GM12878 (cell line): ENCODE measurements around the gene MAFG. TPM values are rescaled to one million over a fixed set of nuclear protein-coding genes. Genes with fewer than 3 reads are reported as not detected.

Experiments used
- ATAC-seq: fragments of 200-7000 bp; cut with Tn5 transposase; 3 replicates; pipeline ENCODE4 v1.9.1; 2020; ENCODE audit warnings: mild to moderate bottlenecking, moderate library complexity
- BruUV-seq: library from RNA; stranded (reverse); fragments of 400-500 nt; replicated peaks from 2 replicates; lab custom pipeline; 2021; lab: Mats Ljungman, UMichigan
- CTCF ChIA-PET: fragments of 300-600 bp; sonication (Branson Sonifier 250); formaldehyde crosslinking; extraction: SDS; loops from one replicate; lab custom pipeline; 2021; ENCODE audit warnings: inconsistent platforms; lab: Yijun Ruan, JAX
- POLR2A ChIA-PET: fragments of 350-600 bp; formaldehyde crosslinking; extraction: SDS; loops from one replicate; lab custom pipeline; 2021; ENCODE audit warnings: inconsistent platforms; lab: Charles Lee
- RAD21 ChIA-PET: fragments of 300-600 bp; sonication (Branson Sonifier 250); formaldehyde crosslinking; loops from one replicate; lab custom pipeline; 2023; ENCODE audit warnings: antibody characterized with exemption; ENCODE audit not compliant: unreplicated experiment; lab: Charles Lee
- SMC1A ChIA-PET: fragments of 300-600 bp; sonication (Branson Sonifier 250); formaldehyde crosslinking; loops from one replicate; lab custom pipeline; 2023; ENCODE audit not compliant: unreplicated experiment, uncharacterized antibody; lab: Charles Lee
- DNase-seq: peaks from one replicate; pipeline ENCODE4 v3.0.0-alpha.2; 2011; ENCODE audit warnings: low read depth, low spot score
- FAIRE-seq: peaks from 3 replicates; lab custom pipeline; 2011; peaks lifted over from hg19 to GRCh38; lab: Jason Lieb, UNC
- H2AFZ ChIP-seq: 2 replicates; pipeline ENCODE4 v1.6.0; 2011; ENCODE audit warnings: low read depth, low read length, control low read depth; ENCODE audit not compliant: control insufficient read depth
- H3K27ac ChIP-seq: 2 replicates; pipeline ENCODE4 v1.5.1; 2011; ENCODE audit warnings: control low read depth; ENCODE audit not compliant: control insufficient read depth, insufficient read depth
- H3K27me3 ChIP-seq, 2 experiments: replicated peaks in 1 of 2; 2 replicates each; pipeline versions ENCODE4 v1.6.0 to v1.6.1; 2011; ENCODE audit warnings: low read length in 1 of 2; ENCODE audit not compliant: control insufficient read depth in 2 of 2, insufficient read depth in 2 of 2
- H3K36me3 ChIP-seq, 2 experiments: 2 replicates each; pipeline ENCODE4 v1.5.1; 2011; ENCODE audit warnings: low read length in 1 of 2; ENCODE audit not compliant: control insufficient read depth in 2 of 2, insufficient read depth in 2 of 2
- H3K4me1 ChIP-seq: 2 replicates; pipeline ENCODE4 v1.6.1; 2011; ENCODE audit warnings: mild to moderate bottlenecking, low read length, moderate library complexity, mixed read lengths; ENCODE audit not compliant: control insufficient read depth, insufficient read depth
- H3K4me2 ChIP-seq: 2 replicates; pipeline ENCODE4 v1.6.0; 2011; ENCODE audit warnings: control low read depth; ENCODE audit not compliant: control insufficient read depth, insufficient read depth
- H3K4me3 ChIP-seq: fragments of 200-600 bp; sonication (generic); 2 replicates; pipeline ENCODE4 v1.5.1; 2016
- H3K79me2 ChIP-seq: 2 replicates; pipeline ENCODE4 v1.6.0; 2011; ENCODE audit warnings: low read length; ENCODE audit not compliant: control insufficient read depth, insufficient read depth
- H3K9ac ChIP-seq: 2 replicates; pipeline ENCODE4 v1.8.0; 2011; ENCODE audit warnings: low read length, control low read depth, mixed read lengths; ENCODE audit not compliant: control insufficient read depth, insufficient read depth
- H3K9me3 ChIP-seq: replicated peaks from 3 replicates; pipeline ENCODE4 v1.5.1; 2011; ENCODE audit warnings: mild to moderate bottlenecking, low read length; ENCODE audit not compliant: control insufficient read depth, insufficient read depth
- H4K20me1 ChIP-seq: 2 replicates; pipeline ENCODE4 v1.6.0; 2011; ENCODE audit not compliant: control insufficient read depth, insufficient read depth
- ATF7 ChIP-seq: fragments of 450-650 bp; IDR thresholded peaks from 2 replicates; pipeline ENCODE4 v1.6.1; 2016; ENCODE audit warnings: low read depth, mild to moderate bottlenecking
- CEBPB ChIP-seq, 2 experiments: fragments of 150-350 bp in 1 of 2; IDR thresholded peaks; 2 replicates each; pipeline ENCODE4 v1.6.1; 2012 to 2014; ENCODE audit warnings: low read depth in 2 of 2, low read length in 2 of 2, borderline replicate concordance in 1 of 2, inconsistent platforms in 1 of 2
- DPF2 ChIP-seq: fragments of 450-650 bp; IDR thresholded peaks from 2 replicates; pipeline ENCODE4 v1.6.1; 2017; ENCODE audit warnings: mild to moderate bottlenecking
- MYB ChIP-seq: fragments of 150-350 bp; IDR thresholded peaks from 2 replicates; pipeline ENCODE4 v1.6.1; 2014; ENCODE audit warnings: mild to moderate bottlenecking, low read depth, low read length, borderline replicate concordance
- NR2F1 ChIP-seq: fragments of 450-650 bp; conservative IDR thresholded peaks from 2 replicates; pipeline ENCODE4 v1.6.1; 2017; ENCODE audit warnings: mild to moderate bottlenecking
- ZBED1 ChIP-seq: IDR thresholded peaks from 2 replicates; pipeline ENCODE4 v1.6.1; 2016; ENCODE audit warnings: borderline replicate concordance
- ZNF207 ChIP-seq: fragments of 450-650 bp; IDR thresholded peaks from 2 replicates; pipeline ENCODE4 v1.6.1; 2014; ENCODE audit warnings: antibody characterized with exemption, mild to moderate bottlenecking, borderline replicate concordance
- in situ Hi-C: fragments of 300-500 bp; cut with MboI; formaldehyde crosslinking; loops from 9 replicates; pipeline ENCODE4 v1.14.3; 2018; ENCODE audit warnings: mixed read lengths
- intact Hi-C: fragments of 100-400 bp; cut with micrococcal nuclease; formaldehyde crosslinking; loops from one replicate; pipeline ENCODE4 v1.14.2; 2022; ENCODE audit not compliant: unreplicated experiment
- polyA plus RNA-seq, 11 experiments: library from polyadenylated mRNA; depleted of rRNA in 4 of 11; unstranded in 6 of 11; stranded (reverse) in 5 of 11; fragments of >200 nt; fragmentation: Nextera tagmentation in 4 of 11; fragmentation: Illumina TruSeq in 1 of 11; extraction: Ambion mirVana in 4 of 11; extraction: Trizol in 1 of 11; gene quantifications; 1 replicate in 1 of 11; 2 replicates in 10 of 11; pipeline versions ENCODE4 v1.2.1 to v1.2.3, GENCODE V29; 2011 to 2016; ENCODE audit warnings: inconsistent platforms in 2 of 11, missing spikeins in 2 of 11, low read depth in 1 of 11
- total RNA-seq, 4 experiments: library from RNA; depleted of rRNA in 3 of 4; stranded (reverse); fragments of >200 nt in 3 of 4; fragmentation: Illumina TruSeq in 1 of 4; extraction: Trizol in 1 of 4; gene quantifications; 2 replicates each; pipeline versions ENCODE4 v1.2.1 to v1.2.3, GENCODE V29; 2013 to 2021
- TF ChIP-seq, protein P1 (sequence below): IDR thresholded peaks from 2 replicates; pipeline ENCODE4 v1.6.1; 2012; ENCODE audit warnings: mild to moderate bottlenecking, low read depth, low read length

MAFG gene
- total and polyA plus RNA-seq, 10 of the 15 experiments (the other 5 are each of a cell fraction or from before 2014, with no cell fraction given) = 0.48 to 20.1 (median 7.6) TPM

DNA sequence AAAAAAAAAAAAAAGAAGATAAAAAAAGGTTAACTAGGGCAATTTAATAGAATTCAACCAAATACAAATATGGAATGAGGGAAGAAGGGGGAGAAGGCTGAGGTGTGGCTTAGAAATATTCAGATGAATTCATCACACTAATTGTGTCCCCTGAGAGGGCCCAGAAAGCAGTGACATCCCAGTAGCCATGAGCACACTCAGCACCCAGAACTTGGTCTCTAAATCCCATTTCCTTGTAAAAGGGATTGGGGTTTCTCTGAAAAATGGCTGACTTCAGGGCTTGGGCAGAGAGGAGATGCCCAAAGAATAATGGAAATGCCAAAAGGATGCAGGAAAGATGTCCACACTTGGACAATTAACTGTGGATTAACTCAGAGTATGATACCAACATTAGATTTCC, 45.9 kb upstream of the MAFG start:
- H3K9me3 ChIP-seq = peaks cover 2% of the 10 kb centered on the region; the same call in 2 of the 3 replicates
- intact Hi-C loops = no loop called here
- H2AFZ ChIP-seq = no peak overlapping the region
- no peaks in the 10 kb centered on the region for H4K20me1 ChIP-seq
- ChIA-PET SMC1A (no interaction called here), CTCF (no interaction called here), RAD21 (no interaction called here), POLR2A (interaction anchor here (0.6 kb wide), 2 partner anchors 64 to 155 kb away, joined by 3 read pairs; no protein-coding TSS in a partner anchor)
- H3K9ac ChIP-seq = no peak overlapping the region
- no TSS peak for BruUV-seq
- H3K27ac ChIP-seq = no peak overlapping the region
- no peak for FAIRE-seq
- no peaks in the 10 kb centered on the region for H3K27me3 ChIP-seq
- in situ Hi-C loops = no loop called here
- no peaks in the 10 kb centered on the region for H3K36me3 ChIP-seq
- no peak overlapping the region for H3K4me2 ChIP-seq
- no peak for ATAC-seq
- H3K4me1 ChIP-seq = peaks cover 9% of the 10 kb centered on the region
- no peak overlapping the region for H3K4me3 ChIP-seq
- H3K79me2 ChIP-seq = no peaks in the 10 kb centered on the region; the same call in 1 of the 2 replicates
- DNase-seq = no peak
- TF ChIP-seq ATF7 (no peak), MYB (no peak), NR2F1 (no peak), DPF2 (no peak), ZNF207 (no peak), ZBED1 (no peak), CEBPB (IDR thresholded peaks at IDR 0.05; ENCODE audit: borderline replicate concordance in 1 of 2, low read depth in 2 of 2, low read length in 2 of 2) (no peak)
- TF ChIP-seq, protein P1, sequence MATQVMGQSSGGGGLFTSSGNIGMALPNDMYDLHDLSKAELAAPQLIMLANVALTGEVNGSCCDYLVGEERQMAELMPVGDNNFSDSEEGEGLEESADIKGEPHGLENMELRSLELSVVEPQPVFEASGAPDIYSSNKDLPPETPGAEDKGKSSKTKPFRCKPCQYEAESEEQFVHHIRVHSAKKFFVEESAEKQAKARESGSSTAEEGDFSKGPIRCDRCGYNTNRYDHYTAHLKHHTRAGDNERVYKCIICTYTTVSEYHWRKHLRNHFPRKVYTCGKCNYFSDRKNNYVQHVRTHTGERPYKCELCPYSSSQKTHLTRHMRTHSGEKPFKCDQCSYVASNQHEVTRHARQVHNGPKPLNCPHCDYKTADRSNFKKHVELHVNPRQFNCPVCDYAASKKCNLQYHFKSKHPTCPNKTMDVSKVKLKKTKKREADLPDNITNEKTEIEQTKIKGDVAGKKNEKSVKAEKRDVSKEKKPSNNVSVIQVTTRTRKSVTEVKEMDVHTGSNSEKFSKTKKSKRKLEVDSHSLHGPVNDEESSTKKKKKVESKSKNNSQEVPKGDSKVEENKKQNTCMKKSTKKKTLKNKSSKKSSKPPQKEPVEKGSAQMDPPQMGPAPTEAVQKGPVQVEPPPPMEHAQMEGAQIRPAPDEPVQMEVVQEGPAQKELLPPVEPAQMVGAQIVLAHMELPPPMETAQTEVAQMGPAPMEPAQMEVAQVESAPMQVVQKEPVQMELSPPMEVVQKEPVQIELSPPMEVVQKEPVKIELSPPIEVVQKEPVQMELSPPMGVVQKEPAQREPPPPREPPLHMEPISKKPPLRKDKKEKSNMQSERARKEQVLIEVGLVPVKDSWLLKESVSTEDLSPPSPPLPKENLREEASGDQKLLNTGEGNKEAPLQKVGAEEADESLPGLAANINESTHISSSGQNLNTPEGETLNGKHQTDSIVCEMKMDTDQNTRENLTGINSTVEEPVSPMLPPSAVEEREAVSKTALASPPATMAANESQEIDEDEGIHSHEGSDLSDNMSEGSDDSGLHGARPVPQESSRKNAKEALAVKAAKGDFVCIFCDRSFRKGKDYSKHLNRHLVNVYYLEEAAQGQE = no peak
